Endodermal cell (in vitro differentiated cells): ENCODE data around the gene MLYCD. TPM values are rescaled to one million over a fixed set of nuclear protein-coding genes. Genes with fewer than 3 reads are reported as not detected.

Experiments
- DNase-seq: peaks from one replicate; pipeline ENCODE4 v3.0.0-alpha.2; 2017
- H3K27ac ChIP-seq: 2 replicates; pipeline ENCODE4 v1.5.1; 2013; ENCODE audit warnings: mild to moderate bottlenecking, low read depth, low read length, moderate library complexity
- H3K27me3 ChIP-seq: 2 replicates; pipeline ENCODE4 v1.6.1; 2013; ENCODE audit warnings: mild to moderate bottlenecking, low read length, moderate library complexity; ENCODE audit not compliant: insufficient read depth, control insufficient read depth, poor library complexity, severe bottlenecking
- H3K36me3 ChIP-seq: 2 replicates; pipeline ENCODE4 v1.7.0; 2013; ENCODE audit warnings: mild to moderate bottlenecking, low read length, moderate library complexity; ENCODE audit not compliant: control insufficient read depth, insufficient read depth
- H3K4me1 ChIP-seq: one replicate; pipeline ENCODE4 v1.7.0; 2013; ENCODE audit warnings: low read length; ENCODE audit not compliant: control insufficient read depth, insufficient read depth
- H3K4me3 ChIP-seq: 2 replicates; pipeline ENCODE4 v1.5.1; 2013; ENCODE audit warnings: mild to moderate bottlenecking, low read length, moderate library complexity
- H3K9ac ChIP-seq: 2 replicates; pipeline ENCODE4 v1.6.1; 2013; ENCODE audit warnings: mild to moderate bottlenecking, low read length, moderate library complexity; ENCODE audit not compliant: poor library complexity, severe bottlenecking; ENCODE audit errors: extremely low read depth
- H3K9me3 ChIP-seq: 2 replicates; pipeline ENCODE4 v1.6.1; 2013; ENCODE audit warnings: mild to moderate bottlenecking, low read length, moderate library complexity; ENCODE audit not compliant: control insufficient read depth
- H3K27ac Mint-ChIP-seq: 2 replicates; pipeline ENCODE4 v1.8.0; 2020; ENCODE audit warnings: mixed read lengths
- H3K27me3 Mint-ChIP-seq: 2 replicates; pipeline ENCODE4 v1.8.0; 2021; ENCODE audit warnings: mild to moderate bottlenecking, mixed read lengths; ENCODE audit not compliant: insufficient read depth
- H3K36me3 Mint-ChIP-seq: 2 replicates; pipeline ENCODE4 v1.8.0; 2020; ENCODE audit warnings: low read depth, mixed read lengths
- H3K4me1 Mint-ChIP-seq: 2 replicates; pipeline ENCODE4 v1.8.0; 2020; ENCODE audit warnings: mixed read lengths
- H3K4me3 Mint-ChIP-seq: 2 replicates; pipeline ENCODE4 v1.8.0; 2020; ENCODE audit warnings: mild to moderate bottlenecking, moderate library complexity, mixed read lengths
- H3K9me3 Mint-ChIP-seq: 2 replicates; pipeline ENCODE4 v1.8.0; 2020; ENCODE audit warnings: mild to moderate bottlenecking, mixed read lengths
- WGBS, 2 experiments: methylation state at CpG; one replicate each; pipeline versions ENCODE4 v1.1.5 to v1.1.7; 2013; ENCODE audit warnings: missing lambda C conversion rate in 2 of 2, mixed read lengths in 1 of 2; ENCODE audit not compliant: insufficient coverage in 1 of 2, insufficient read length in 1 of 2; 5-methylcytosine and 5-hydroxymethylcytosine counted together
- total RNA-seq, 2 donors: library from RNA; stranded (reverse); fragmentation: NEBNext Ultra II Directional in 1 of 2; extraction: Animal tissue kit (Norgen Biotek cat#: 25700) in 1 of 2; gene quantifications; 2 replicates in 1 of 2; 3 replicates in 1 of 2; pipeline ENCODE4 v1.2.1, GENCODE V29; 2021
- TF ChIP-seq, protein P1 (sequence below): fragments of 200-600 bp; sonication (generic); conservative IDR thresholded peaks from 2 replicates; pipeline ENCODE4 v1.5.0; 2021; ENCODE audit warnings: antibody characterized with exemption, mild to moderate bottlenecking

Gene MLYCD
- total RNA-seq, 2 donors from 2014 or later: 11.1 to 19.0 TPM

DNA sequence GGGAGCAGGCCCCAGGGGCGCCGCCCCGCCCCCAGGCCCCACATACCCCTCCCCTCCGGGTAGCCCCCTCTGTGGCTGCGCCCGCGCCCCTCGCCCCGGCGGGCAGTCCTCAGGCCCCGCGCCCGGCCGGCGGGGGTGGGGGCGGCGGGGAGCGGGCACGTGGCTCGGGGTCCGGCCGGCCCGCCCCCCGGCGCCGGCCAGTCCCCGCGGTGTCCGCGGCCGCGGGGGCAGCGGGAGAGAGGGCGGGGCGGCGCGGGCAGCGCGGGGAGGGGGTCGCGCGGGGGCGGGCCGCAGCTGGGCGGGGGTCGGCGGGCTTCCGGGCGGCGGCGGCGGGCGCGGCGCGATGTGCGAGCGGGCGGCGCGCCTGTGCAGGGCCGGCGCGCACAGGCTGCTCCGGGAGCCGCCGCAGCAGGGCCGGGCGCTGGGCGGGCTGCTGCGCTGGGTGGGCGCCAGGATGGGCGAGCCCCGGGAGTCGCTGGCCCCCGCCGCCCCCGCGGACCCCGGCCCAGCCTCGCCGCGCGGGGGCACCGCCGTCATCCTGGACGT lies 69.5 kb downstream of the MLYCD start:
- no peak for DNase-seq
- WGBS, 2 experiments: 0% methylated on average over 86 of the region's 87 CpGs; no CpG with 5 or more reads in 1 of the 2 experiments
- Mint-ChIP-seq H3K27ac (no peak overlapping the region), H3K27me3 (peaks cover 15% of the 10 kb centered on the region), H3K4me1 (no peaks in the 10 kb centered on the region), H3K9me3 (no peaks in the 10 kb centered on the region), H3K36me3 (no peaks in the 10 kb centered on the region), H3K4me3 (peak overlapping the region; percentile 60)
- H3K4me3 ChIP-seq: no peak overlapping the region
- H3K9ac ChIP-seq: no peak overlapping the region
- no peaks in the 10 kb centered on the region for H3K9me3 ChIP-seq
- H3K27me3 ChIP-seq: peaks cover 13% of the 10 kb centered on the region
- no peak overlapping the region for H3K27ac ChIP-seq
- no peaks in the 10 kb centered on the region for H3K36me3 ChIP-seq
- TF ChIP-seq, protein P1, sequence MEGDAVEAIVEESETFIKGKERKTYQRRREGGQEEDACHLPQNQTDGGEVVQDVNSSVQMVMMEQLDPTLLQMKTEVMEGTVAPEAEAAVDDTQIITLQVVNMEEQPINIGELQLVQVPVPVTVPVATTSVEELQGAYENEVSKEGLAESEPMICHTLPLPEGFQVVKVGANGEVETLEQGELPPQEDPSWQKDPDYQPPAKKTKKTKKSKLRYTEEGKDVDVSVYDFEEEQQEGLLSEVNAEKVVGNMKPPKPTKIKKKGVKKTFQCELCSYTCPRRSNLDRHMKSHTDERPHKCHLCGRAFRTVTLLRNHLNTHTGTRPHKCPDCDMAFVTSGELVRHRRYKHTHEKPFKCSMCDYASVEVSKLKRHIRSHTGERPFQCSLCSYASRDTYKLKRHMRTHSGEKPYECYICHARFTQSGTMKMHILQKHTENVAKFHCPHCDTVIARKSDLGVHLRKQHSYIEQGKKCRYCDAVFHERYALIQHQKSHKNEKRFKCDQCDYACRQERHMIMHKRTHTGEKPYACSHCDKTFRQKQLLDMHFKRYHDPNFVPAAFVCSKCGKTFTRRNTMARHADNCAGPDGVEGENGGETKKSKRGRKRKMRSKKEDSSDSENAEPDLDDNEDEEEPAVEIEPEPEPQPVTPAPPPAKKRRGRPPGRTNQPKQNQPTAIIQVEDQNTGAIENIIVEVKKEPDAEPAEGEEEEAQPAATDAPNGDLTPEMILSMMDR: no peak
- no peaks in the 10 kb centered on the region for H3K4me1 ChIP-seq

GRCh38 chr16:83968891-83969649 lies 70.2 kb downstream of the MLYCD start:
- Histone ChIP-seq H3K9me3 (no peaks in the 10 kb centered on the region), H3K27ac (no peak overlapping the region), H3K4me1 (no peaks in the 10 kb centered on the region), H3K27me3 (peaks cover 13% of the 10 kb centered on the region), H3K36me3 (no peaks in the 10 kb centered on the region), H3K9ac (no peak overlapping the region), H3K4me3 (no peak overlapping the region)
- WGBS, 2 experiments: 7 to 26% methylated on average over 3 to 43 of the region's 45 CpGs
- Mint-ChIP-seq H3K27me3 (peaks cover 15% of the 10 kb centered on the region), H3K36me3 (no peaks in the 10 kb centered on the region), H3K4me3 (peak overlapping the region; percentile 59), H3K27ac (no peak overlapping the region), H3K4me1 (no peaks in the 10 kb centered on the region), H3K9me3 (no peaks in the 10 kb centered on the region)
- TF ChIP-seq, protein P1: no peak
- peak; percentile 68 for DNase-seq

DNA sequence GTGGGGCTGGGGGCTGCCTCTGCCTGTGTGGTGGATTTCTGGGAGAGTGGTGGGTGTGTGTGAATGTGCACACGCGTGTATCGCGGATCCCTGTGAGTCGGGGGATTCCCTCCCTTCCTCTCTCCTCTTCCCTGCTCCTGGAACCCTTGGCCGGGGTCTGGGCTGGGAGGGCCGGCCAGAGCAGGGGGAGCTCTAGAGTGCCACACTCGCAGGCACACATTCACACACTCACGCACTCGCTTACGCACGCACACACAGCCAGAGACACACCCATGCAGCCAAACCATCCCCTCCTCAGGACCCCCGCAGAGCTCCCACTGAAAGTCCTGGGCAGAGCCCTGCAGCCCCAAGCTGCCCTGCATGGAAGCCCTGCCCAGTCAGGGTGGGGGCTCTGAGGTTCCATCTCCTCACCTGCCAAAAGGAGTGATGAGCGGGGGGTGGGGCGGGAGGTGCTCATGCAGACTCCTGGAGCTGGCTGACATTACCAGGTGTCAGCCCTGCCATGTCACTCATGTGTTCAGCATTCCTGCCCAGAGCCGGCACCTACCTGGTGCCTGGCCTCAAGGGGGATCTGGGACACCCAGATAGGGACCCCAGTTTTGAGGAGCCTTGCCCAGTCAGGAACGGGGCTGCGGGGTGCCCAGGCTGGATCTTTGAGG lies 71.0 kb downstream of the MLYCD start:
- Histone ChIP-seq H3K9ac (no peak overlapping the region), H3K36me3 (no peaks in the 10 kb centered on the region), H3K4me3 (no peak overlapping the region), H3K27me3 (peaks cover 13% of the 10 kb centered on the region), H3K27ac (no peak overlapping the region), H3K9me3 (no peaks in the 10 kb centered on the region), H3K4me1 (no peaks in the 10 kb centered on the region)
- Mint-ChIP-seq H3K4me3 (peak overlapping the region; percentile 59), H3K9me3 (no peaks in the 10 kb centered on the region), H3K4me1 (no peaks in the 10 kb centered on the region), H3K27ac (no peak overlapping the region), H3K27me3 (peaks cover 20% of the 10 kb centered on the region), H3K36me3 (no peaks in the 10 kb centered on the region)
- TF ChIP-seq, protein P1: no peak
- no peak for DNase-seq
- 70 to 82% methylated on average over 3 to 18 of the region's 18 CpGs for WGBS, 2 experiments
